ENCODE measurements around the gene TM9SF4. TPM values are rescaled to one million over a fixed set of nuclear protein-coding genes. Genes with fewer than 3 reads are reported as not detected.

TM9SF4 gene
- polyA plus RNA-seq, 1 donor (not counting 4 experiments of a cell fraction or from before 2014, with no cell fraction given): 49.4 TPM

GRCh38 chr20:32144898-32145662 lies 35.6 kb downstream of the TM9SF4 start:
- Histone ChIP-seq H3K4me2 (ENCODE audit: control insufficient read depth, extremely low read depth, insufficient read depth, low read depth, low read length) (no peak overlapping the region), H3K27me3 (ENCODE audit: control insufficient read depth, extremely low read depth, insufficient read depth, low read length) (no peaks in the 10 kb centered on the region), H3K27ac (ENCODE audit: control insufficient read depth, insufficient read depth, low read length) (no peak overlapping the region), H3K4me3 (ENCODE audit: control insufficient read depth in 2 of 3, extremely low read depth in 1 of 3, insufficient read depth in 2 of 3, low read depth in 1 of 3, low read length in 3 of 3) (no peak overlapping the region), H3K9ac (ENCODE audit: control insufficient read depth, extremely low read depth, insufficient read depth, low read length) (no peak overlapping the region), H3K36me3 (ENCODE audit: control insufficient read depth in 2 of 2, extremely low read depth in 1 of 2, insufficient read depth in 2 of 2, low read length in 2 of 2) (peaks cover 43 to 49% of the 10 kb centered on the region in 2 experiments), H3K4me1 (ENCODE audit: control insufficient read depth, extremely low read depth, insufficient read depth, low read length) (no peaks in the 10 kb centered on the region), H3K79me2 (ENCODE audit: control insufficient read depth, insufficient read depth, low read length) (no peaks in the 10 kb centered on the region), H3K9me3 (ENCODE audit: control insufficient read depth, low read depth, low read length) (no peaks in the 10 kb centered on the region), H4K20me1 (ENCODE audit: control insufficient read depth, extremely low read depth, insufficient read depth, low read length) (no peaks in the 10 kb centered on the region), H3K9me1 (ENCODE audit: control insufficient read depth, extremely low read depth, insufficient read depth, low read length) (no peaks in the 10 kb centered on the region), H2AFZ (ENCODE audit: control insufficient read depth, low read length) (no peak overlapping the region)
- DNase-seq (ENCODE audit: low read depth, low spot score) (no peak), FAIRE-seq (no peak)
- dilution Hi-C loops (cut with MboI; ENCODE audit: extremely low pct_ligation_motif_present, low sequenced_read_pairs): no loop called here
- TF ChIP-seq EZH2 (IDR thresholded peaks at IDR 0.05; ENCODE audit: low read length): no peak
- TF ChIP-seq CTCF (optimal IDR thresholded peaks at IDR 0.05 in 1 of 3, IDR thresholded peaks at IDR 0.05 in 1 of 3, conservative IDR thresholded peaks at IDR 0.05 in 1 of 3; ENCODE audit: extremely low read depth in 1 of 3, insufficient read depth in 2 of 3, low read length in 3 of 3): no peak

GRCh38 chr20:32149566-32150170 lies 40.2 kb downstream of the TM9SF4 start:
- TF ChIP-seq EZH2 (IDR thresholded peaks at IDR 0.05; ENCODE audit: low read length): no peak
- TF ChIP-seq CTCF (optimal IDR thresholded peaks at IDR 0.05 in 1 of 3, IDR thresholded peaks at IDR 0.05 in 1 of 3, conservative IDR thresholded peaks at IDR 0.05 in 1 of 3; ENCODE audit: extremely low read depth in 1 of 3, insufficient read depth in 2 of 3, low read length in 3 of 3): no peak
- dilution Hi-C loops (cut with MboI; ENCODE audit: extremely low pct_ligation_motif_present, low sequenced_read_pairs): no loop called here
- no peak overlapping the region for H3K4me2 ChIP-seq (ENCODE audit: control insufficient read depth, extremely low read depth, insufficient read depth, low read depth, low read length)
- H3K9me1 ChIP-seq (ENCODE audit: control insufficient read depth, extremely low read depth, insufficient read depth, low read length): no peaks in the 10 kb centered on the region
- H3K36me3 ChIP-seq (ENCODE audit: control insufficient read depth in 2 of 2, extremely low read depth in 1 of 2, insufficient read depth in 2 of 2, low read length in 2 of 2): peaks cover 29% of the 10 kb centered on the region in 2 experiments
- no peaks in the 10 kb centered on the region for H3K27me3 ChIP-seq (ENCODE audit: control insufficient read depth, extremely low read depth, insufficient read depth, low read length)
- H3K27ac ChIP-seq (ENCODE audit: control insufficient read depth, insufficient read depth, low read length): no peak overlapping the region
- no peak overlapping the region for H3K9ac ChIP-seq (ENCODE audit: control insufficient read depth, extremely low read depth, insufficient read depth, low read length)
- H3K9me3 ChIP-seq (ENCODE audit: control insufficient read depth, low read depth, low read length): no peaks in the 10 kb centered on the region
- DNase-seq (ENCODE audit: low read depth, low spot score) (no peak), FAIRE-seq (no peak)
- no peak overlapping the region for H3K4me3 ChIP-seq (ENCODE audit: control insufficient read depth in 2 of 3, extremely low read depth in 1 of 3, insufficient read depth in 2 of 3, low read depth in 1 of 3, low read length in 3 of 3)
- H3K4me1 ChIP-seq (ENCODE audit: control insufficient read depth, extremely low read depth, insufficient read depth, low read length): no peaks in the 10 kb centered on the region
- H4K20me1 ChIP-seq (ENCODE audit: control insufficient read depth, extremely low read depth, insufficient read depth, low read length): no peaks in the 10 kb centered on the region
- no peak overlapping the region for H2AFZ ChIP-seq (ENCODE audit: control insufficient read depth, low read length)
- no peaks in the 10 kb centered on the region for H3K79me2 ChIP-seq (ENCODE audit: control insufficient read depth, insufficient read depth, low read length)

Measured in keratinocyte (primary cell).